ENCODE data around the gene TXNDC11.

GRCh38 chr16:11673091-11674000 lies 69.3 kb downstream of the TXNDC11 start:
- TF ChIP-seq CTCF (conservative IDR thresholded peaks at IDR 0.05) (no peak), EZH2 (IDR thresholded peaks at IDR 0.05; ENCODE audit: low read depth) (no peak)

Measured in PC-9 (cell line).